Inferior parietal cortex (tissue), 1 donor: ENCODE results near the gene ARHGAP10.
A peak's percentile ranks its signal among the peaks of the same experiment; 100 is the strongest.
"Not testable (repeated sequence)": the region's sequence is repeated elsewhere in the genome, so short reads cannot be mapped to it uniquely, and the experiment has no call there.

Source experiments
- DNase-seq: peaks from one replicate; pipeline ENCODE4 v3.0.0-alpha.2; 2016; ENCODE audit errors: extremely low spot score

The ARHGAP10 gene

DNA sequence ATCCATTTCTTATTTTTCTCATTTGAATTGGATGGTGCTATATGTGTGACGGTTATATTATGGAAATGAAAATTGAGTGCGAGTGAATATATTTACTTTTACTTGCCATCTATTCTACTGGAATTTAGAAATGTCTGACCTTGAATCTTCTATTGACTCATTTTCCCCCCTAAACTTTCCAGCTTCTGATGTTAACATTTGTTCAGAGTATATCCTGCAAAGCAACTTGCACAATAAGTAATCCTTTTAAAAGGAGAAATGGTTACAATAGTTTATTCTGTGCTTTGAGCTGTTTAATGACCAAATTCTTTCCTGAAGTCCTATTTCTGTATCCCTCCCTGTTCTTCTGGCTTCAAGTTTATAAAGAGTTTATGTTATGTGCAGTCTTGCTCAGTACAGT is 116.7 kb downstream of the ARHGAP10 start:
- no peak for DNase-seq

DNA sequence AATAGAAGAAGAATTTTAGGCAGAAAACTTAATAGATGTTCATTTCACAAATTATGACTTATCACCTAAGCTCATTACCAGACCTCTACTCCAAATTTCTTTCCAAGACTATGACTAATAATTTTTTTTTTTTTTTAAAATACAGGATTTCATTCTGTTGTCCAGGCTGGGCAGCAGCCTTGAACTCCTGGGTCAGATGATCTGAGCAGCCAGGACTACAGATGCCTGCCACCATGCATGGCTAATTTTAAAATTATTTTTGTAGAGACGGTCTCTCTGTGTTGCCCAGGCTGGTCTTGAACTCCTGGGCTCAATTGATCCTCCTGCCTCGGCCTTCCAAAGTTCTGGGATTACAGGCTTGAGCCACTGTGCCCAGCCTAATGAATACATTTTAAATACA is 119.2 kb downstream of the ARHGAP10 start:
- DNase-seq: no peak

DNA sequence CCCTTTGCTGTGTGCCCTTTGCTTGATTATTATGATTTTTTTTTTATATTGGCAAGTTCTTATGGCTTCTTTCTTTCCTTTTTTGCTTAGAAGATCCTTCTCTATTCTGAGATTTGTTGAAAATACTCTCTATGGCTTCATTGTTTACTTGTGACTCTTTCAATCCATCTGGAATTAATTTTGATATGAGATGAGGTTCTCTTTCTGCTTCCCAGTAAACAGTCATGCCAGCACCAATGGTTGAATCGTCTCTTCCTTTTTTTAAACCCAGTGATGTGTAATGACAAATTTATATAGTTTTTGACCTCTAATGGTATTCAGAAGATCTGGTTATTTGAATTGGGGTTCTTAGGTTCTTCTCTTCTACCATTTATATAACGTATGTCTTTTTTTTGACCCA is 121.8 kb downstream of the ARHGAP10 start:
- DNase-seq: no peak

DNA sequence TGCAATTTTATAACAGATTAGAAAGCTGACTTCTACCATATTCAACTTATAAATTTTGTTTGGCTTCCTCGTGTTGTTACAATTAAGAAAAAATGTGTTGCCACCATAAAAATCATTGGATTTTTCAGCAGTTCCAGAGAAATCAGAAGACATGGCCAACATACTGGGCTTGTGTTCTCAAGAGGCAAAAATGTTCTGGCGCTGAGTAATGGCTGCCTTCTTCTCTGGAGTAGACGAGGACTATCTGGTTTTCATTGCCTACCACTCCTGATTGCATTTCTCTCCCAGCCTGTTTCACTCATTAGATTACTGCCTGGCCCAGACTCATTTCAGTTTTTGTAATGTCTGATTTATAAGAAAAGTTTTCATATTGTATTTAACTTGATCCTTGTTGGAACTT is 122.3 kb downstream of the ARHGAP10 start:
- DNase-seq: no peak

DNA sequence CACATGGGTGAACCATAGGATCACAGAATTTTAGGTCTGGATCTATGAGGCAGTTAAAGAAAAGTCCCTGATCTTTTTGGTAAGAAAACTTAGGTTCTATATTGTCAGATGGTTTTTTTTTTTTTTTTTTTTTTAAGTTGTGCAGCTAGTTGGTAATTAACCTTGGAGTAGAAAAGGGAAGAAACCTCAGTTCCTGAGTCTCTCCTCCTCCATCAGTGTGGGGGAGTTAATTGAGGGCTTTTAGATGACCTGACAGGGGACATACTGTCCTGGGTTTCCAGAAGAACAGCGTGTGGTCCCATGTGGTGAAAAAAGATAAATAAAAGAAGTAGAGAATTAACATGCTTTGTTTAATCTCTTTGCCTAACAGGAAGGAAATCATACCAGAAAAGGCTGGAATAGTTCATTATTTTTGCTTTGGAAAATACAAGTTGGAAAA is 123.7 kb downstream of the ARHGAP10 start:
- no peak for DNase-seq

DNA sequence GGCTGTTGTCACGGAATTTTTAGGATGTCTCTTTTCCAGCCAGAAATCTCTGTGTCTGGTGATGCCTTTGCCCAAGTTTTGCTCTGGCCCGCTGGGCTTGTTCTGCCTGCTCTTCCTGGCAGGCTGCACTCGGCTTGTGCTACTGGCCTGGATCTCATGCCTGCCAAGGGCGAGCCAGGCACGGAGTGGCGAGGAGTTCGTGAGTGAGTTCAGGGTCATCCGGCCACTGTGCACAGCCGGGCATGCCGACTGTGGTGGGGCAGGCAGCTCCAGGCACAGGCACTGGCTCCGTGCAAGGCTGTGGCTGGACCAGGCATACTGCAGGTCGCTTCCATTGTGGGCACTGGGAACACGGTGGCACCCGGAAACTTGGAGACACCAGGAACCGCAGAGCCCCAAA is 129.1 kb downstream of the ARHGAP10 start:
- no peak for DNase-seq

DNA sequence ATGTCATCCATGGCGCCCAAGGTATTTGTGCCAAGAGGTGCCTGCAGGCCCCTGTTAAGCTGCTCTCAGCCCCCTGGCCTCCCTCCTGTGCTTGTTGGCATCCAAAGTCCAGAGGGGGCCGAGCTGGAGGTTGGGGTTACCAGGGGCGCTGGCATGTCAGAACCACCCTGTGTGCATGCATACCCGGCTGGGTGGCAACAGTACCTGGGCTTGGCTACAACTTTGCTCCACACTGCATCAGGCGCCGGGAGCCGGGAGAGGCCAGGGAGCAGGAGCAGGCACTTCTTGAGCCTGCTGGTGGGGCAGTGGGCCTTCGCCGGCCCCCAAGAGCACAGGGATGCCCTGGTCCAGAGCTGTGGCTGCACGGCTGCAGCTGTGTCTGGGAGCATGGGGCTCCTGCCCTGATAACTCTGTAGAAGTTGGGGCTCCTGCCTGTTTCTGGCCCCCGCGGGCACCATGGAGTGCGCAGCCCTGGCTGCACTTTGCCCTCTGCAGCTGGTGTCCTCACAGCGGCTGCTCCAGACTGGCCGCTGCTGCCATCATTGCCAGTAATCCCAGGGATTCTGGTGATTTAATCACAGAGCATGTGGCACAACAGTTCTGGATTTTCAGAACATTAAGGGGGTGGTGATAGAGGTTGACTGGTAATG is 130.3 kb downstream of the ARHGAP10 start:
- DNase-seq: no peak

DNA sequence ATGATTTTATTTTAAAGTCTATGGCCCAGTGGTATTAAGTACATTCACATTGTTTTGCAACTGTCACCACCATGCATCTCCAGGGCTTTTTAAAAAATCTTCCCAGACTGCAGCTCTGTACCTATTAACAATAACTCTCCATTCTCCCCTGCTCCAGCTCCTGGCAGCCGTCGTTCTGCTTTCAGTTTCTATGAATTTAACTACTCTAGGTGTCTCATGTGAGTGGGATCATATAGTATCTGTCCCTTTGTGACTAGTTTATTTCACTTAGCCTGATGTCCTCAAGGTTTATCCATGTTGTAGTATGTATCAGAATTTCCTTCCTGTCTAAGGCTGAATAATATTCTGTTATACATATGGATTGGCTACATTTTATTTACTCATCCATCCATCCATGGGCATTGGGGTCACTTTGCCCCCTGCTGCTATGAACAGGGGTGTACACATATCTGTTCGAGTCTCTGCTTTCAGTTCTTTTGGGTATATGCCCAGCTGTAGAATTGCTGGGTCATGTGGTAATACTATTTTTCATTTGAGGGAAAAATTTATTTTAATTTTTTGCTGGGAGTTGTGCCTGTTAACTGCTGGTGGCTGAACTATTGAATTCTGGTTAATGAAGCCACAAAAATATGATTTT is 131.3 kb downstream of the ARHGAP10 start:
- no peak for DNase-seq

DNA sequence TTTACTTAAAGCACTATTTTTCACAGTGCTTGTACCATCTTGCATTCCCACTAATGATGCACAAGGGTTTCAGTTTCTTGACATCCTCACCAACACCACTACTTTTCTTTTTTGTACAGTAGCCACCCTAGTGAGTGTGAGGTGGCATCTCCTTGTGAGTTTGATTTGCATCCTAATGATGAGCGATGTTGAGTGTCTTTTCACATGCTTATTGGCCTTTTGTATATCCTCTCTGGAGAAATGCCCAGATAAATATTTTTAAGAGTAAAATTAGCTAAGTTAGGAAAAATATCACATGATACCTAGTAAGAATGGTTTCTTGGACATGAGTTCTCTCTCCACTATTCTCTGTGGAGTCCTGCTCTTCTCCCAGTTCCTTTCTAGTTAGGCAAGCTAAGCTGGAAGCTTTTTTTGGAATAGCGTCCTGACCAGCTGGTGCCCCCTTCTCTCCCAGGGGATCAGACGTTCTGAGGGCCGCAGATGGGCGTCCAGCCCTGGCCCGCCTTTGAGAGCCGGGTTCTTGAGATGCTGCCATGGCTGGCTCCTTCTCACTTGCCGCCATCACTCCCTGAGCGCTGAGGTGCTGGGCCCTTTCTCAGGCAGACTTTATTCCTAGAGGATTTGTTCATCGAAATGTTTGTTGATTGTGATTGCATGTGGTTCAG is 132.1 kb downstream of the ARHGAP10 start:
- no peak for DNase-seq

DNA sequence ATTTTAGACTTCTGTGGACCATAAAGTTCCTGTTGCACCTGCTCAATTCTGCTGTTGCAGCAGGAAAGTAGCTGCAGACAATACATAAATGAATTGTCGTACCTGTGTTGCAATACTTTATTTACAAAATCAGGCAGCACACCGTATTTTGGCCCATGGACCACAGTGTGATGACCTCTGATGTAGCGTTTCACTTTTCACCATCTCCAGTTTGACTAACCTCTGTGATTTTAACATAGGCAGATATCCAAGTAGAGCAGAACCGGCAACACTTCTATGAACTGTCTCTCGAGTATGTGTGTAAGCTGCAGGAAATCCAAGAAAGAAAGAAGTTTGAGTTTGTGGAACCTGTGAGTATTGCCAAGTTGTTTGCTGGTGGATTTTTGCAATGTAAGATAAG is 132.7 kb downstream of the ARHGAP10 start:
- no peak for DNase-seq

DNA sequence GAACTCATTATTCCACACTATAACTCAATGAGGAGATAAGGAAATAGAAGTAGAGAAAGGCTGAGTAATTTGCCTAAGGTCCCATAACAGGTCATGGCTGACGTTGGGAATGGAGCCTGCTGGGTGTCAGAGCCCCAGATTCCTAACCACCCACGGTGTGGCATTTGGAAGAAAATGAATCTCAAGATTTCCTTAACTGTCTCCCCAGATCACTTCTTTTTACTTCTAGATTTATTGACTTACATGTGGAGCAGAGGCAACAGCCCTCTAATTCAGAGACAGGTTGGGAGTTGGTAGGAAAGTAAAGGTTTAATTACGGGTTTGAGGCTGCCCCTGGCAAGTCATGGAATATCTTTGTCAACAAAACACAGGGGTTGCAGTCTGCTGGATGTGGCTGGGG is 134.0 kb downstream of the ARHGAP10 start:
- no peak for DNase-seq

DNA sequence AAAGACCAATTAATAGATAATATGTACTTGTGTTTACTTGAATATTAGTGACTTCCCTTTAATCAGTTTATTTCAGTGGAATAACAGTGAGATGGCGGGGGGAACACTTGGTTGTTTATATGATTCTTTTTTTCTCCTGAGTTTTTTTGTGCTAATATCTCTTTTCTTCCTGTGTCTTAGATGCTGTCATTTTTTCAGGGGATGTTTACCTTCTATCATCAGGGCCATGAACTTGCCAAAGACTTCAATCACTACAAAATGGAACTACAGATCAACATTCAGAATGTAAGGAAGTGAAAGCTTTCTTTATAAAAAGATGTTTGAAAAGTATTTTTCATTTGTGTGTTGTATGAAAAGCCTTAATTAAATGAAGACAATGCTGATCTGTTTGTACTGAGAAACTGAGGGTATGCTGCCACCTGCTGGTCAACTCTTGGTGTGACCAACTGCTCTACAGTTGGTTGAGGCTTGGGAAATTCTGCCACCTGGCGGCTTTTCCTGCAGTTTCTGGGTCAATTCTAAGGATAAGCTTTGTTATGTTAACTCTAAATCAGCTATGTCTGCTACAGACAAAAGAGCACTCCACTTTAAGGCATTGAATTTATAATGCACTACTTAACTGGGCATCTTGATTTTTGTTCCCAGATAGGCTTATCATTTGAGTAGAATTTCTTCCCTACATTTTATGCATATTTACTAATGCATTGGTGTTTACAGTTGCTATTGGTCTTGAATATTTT is 134.8 kb downstream of the ARHGAP10 start:
- DNase-seq: peak; percentile 98

DNA sequence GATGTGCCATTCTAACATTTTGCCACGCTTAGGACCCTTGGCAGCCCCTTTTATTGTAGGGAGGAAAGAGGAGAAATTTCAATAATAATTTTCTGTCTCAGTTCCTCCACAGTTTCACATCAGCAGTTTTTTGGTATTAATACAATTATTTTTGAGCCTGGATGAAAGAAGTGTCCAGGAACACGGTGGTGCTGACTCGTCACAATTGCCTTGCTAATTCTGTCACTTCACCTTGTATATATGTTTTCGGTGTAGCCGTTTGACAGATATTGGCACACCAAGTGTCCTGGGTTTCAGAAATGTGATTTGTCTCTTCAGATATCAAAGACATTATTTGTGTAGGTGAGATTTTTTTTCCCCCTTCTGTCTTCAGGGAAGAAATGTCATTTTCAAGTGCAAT is 142.2 kb downstream of the ARHGAP10 start:
- DNase-seq: no peak

DNA sequence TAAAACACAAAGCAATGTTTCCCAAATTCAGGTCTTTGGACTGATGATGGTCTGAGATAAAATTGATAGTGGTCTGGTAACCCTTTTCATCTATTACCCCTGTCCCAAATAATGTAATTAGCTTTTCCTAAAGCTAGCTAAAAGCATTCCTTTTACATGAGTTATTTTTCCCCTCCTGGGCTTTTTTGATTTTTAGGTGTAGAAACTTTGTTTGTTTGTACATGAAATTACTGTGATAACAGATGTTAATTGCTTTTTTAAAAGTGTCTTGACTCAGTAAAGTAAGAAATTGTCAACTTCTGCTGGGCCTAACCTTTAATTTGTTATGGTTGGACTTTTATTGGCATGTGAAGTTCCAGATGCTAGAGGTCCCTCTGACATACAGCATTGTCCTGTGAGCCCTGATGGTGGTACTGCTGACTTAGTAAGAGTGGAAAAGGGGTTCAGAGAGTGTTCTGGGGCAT is 145.5 kb downstream of the ARHGAP10 start:
- no peak for DNase-seq

DNA sequence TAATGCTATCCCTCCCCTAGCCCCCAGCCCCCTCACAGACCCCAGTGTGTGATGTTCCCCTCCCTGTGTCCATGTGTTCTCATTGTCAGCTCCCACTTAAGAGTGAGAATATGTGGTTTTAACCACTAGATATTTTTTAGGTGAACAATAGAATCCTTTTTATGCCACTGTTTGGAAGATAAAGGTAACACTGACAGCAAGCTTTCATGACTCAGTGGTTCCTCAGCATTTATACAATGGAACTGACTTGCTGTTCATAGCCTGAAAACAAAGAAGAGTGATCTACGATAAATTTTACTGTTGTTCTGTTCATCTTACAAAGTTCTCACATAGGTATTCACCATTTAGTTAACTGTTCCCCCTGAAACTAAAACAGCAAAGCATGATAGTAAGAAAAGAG is 147.8 kb downstream of the ARHGAP10 start:
- no peak for DNase-seq

DNA sequence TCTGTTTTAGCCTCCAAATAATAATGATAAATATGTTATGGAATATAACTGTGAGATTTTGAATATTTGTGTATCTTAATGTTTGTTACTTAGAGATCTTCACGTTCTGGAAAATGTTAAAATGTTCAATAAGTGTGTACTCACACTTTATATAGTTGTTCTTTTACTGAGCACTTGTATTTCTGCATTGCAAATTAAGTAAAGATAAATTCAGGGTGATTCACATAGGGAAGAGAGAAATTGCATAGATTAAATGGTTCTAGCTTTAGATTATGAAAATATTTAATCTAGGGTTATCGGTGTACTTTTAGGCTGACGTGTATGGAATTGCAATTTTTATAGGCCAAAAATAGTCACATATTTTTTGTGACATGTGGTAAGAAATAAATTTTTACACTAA is 148.6 kb downstream of the ARHGAP10 start:
- no peak for DNase-seq

DNA sequence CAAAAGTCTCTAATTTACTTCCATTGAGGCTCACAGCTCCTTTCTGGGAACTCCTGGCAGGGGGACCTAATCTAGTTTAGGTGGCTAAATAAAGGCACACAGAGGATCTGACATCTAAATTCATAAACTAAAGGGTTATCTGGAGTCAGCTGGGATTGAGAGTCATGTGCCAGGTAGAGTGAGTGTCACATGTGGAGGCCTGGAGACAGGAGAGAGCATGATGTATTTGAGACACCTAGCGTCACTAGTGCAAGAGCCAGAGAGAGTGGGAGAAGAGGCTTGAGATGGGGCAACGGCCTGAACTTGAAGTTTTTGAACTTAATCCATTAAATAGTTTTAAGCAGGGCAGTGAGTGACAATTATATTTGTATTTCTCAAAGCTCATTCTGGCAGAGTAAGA is 152.6 kb downstream of the ARHGAP10 start:
- DNase-seq: no peak

DNA sequence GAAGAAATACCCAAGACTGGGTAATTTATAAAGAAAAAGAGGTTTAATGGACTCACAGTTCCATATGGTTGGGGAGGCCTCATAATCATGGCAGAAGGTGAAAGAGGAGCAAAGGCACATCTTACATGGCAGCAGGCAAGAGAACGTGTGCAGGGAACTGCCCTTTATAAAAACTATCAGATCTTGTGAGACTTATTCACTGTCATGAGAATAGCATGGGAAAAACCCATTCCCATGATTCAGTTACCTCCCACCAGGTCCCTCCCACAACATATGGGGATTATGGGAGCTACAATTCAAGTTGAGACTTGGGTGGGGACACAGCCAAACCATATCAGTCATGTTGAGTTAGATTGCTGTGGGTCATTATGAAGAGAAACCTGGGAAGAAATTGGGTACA is 153.3 kb downstream of the ARHGAP10 start:
- not testable (repeated sequence) for DNase-seq

DNA sequence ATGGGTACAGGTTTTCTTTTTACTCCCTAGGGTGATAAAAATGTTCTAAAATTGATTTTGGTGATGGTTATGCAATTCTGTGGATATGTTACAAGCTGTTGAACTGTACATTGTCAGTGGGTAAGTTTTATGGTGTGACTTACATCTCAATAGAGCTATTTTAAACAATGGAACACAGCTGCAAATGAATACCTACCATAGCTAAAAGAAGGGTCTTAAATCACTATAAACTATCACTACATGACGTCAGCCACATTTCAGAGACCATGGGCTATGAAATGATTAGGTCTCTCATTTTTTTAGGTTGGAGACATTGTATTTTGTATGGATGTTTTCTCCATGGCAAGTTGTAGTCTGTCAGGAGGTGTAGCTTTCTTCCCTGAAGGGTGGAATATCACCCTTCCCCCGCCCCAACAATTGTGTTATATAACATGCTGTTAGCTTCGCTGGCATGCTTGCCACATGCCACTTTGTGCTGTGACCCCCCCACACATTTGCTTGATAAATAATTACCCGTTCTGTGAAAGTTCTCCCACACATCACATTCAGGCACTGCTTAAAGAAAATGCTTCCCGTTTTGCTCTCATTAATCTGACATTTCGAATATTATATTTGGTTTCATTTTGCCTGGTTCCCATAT is 159.7 kb downstream of the ARHGAP10 start:
- peak; percentile 26 for DNase-seq

DNA sequence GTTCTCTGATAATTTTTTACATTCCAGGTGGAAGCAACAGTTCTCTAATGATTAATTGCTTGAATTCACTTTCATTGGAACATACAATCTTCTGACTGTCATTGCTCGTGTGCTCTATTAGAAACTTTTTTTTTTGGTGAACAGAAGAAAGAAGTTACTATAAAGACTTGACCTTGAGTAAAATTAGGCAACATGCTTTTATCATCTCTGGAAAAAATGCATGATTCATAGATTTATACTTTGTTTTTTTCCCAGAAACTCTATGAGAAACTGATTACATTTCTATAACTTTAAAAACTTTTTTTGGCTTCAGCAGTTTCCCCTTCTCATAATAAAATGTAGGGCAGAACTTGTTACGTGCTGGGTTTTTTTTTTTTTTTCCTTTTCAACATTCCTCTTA is 167.6 kb downstream of the ARHGAP10 start:
- DNase-seq: no peak

DNA sequence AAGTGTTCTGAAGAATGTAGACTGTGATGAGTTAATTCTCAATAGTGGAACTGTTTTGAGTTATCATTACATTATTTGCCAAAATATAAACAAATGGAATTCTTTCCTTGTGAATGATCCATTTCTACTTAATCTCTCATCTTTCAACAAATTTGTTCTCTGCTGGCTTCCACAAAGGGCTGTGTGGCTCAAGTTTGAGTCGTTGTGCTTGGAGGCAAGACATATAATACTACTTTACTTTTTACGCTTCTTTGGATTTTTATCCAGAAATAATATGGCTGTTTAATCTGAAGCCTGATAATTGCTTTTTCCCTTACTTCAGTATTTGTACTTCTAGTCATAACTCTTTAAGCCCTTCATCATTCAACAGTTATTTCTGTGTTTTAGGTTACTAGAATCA is 169.5 kb downstream of the ARHGAP10 start:
- no peak for DNase-seq

DNA sequence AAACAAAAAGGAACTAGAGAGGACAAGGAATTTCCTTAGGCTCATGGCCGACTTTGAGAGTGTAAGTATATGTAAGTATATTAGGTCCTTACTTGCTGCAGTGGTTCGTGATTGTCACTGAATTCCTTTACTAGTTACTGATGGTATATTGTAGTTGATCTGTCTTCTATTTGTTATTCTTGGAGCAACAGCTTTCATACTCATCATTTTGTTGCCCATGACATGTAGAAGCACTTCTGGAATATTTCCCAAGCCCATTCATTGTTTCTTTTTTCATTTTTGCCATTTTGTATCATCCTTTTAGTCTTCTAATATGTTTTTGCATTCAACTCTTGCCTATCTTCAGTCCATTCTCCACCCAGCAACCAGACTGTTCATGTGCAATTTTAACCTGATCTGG is 170.0 kb downstream of the ARHGAP10 start:
- no peak for DNase-seq
